Measurements from ENCODE around the gene PLEKHG3.

PLEKHG3 gene

GRCh38 chr14:64726585-64726890, 22.3 kb downstream of the PLEKHG3 start:
- peak in 1 of 2 donors; percentile 7 for DNase-seq (ENCODE audit: low read depth in 2 of 2)

- DNase-seq (ENCODE audit: low read depth in 2 of 2) = no peak
These were observed 23.4 kb downstream of the PLEKHG3 start for GRCh38 chr14:64727551-64728071.

GRCh38 chr14:64728106-64728505, 23.9 kb downstream of the PLEKHG3 start:
- no peak for DNase-seq (ENCODE audit: low read depth in 2 of 2)

GRCh38 chr14:64728856-64729255, 24.6 kb downstream of the PLEKHG3 start:
- no peak for DNase-seq (ENCODE audit: low read depth in 2 of 2)

- no peak for DNase-seq (ENCODE audit: low read depth in 2 of 2)
These were observed 25.3 kb downstream of the PLEKHG3 start for GRCh38 chr14:64729386-64730060.

GRCh38 chr14:64730061-64730440, 25.8 kb downstream of the PLEKHG3 start:
- DNase-seq (ENCODE audit: low read depth in 2 of 2) = no peak

- no peak for DNase-seq (ENCODE audit: low read depth in 2 of 2)
These were observed 26.5 kb downstream of the PLEKHG3 start for GRCh38 chr14:64730681-64731080.

- DNase-seq (ENCODE audit: low read depth in 2 of 2) = no peak
These were observed 26.9 kb downstream of the PLEKHG3 start for GRCh38 chr14:64731141-64731581.

- no peak for DNase-seq (ENCODE audit: low read depth in 2 of 2)
These were observed 27.8 kb downstream of the PLEKHG3 start for GRCh38 chr14:64732066-64732465.

- no peak for DNase-seq (ENCODE audit: low read depth in 2 of 2)
These were observed 28.4 kb downstream of the PLEKHG3 start for GRCh38 chr14:64732536-64733120.

- DNase-seq (ENCODE audit: low read depth in 2 of 2) = no peak
These were observed 29.1 kb downstream of the PLEKHG3 start for GRCh38 chr14:64733321-64733720.

GRCh38 chr14:64733899-64734298, 29.7 kb downstream of the PLEKHG3 start:
- no peak for DNase-seq (ENCODE audit: low read depth in 2 of 2)

- DNase-seq (ENCODE audit: low read depth in 2 of 2) = no peak
These were observed 30.8 kb downstream of the PLEKHG3 start for GRCh38 chr14:64734990-64735389.

GRCh38 chr14:64736271-64737169, 32.3 kb downstream of the PLEKHG3 start:
- DNase-seq (ENCODE audit: low read depth in 2 of 2) = no peak

- no peak for DNase-seq (ENCODE audit: low read depth in 2 of 2)
These were observed 33.4 kb downstream of the PLEKHG3 start for GRCh38 chr14:64737391-64738280.

GRCh38 chr14:64738281-64738804, 34.1 kb downstream of the PLEKHG3 start:
- no peak for DNase-seq (ENCODE audit: low read depth in 2 of 2)

- no peak for DNase-seq (ENCODE audit: low read depth in 2 of 2)
These were observed 37.0 kb downstream of the PLEKHG3 start for GRCh38 chr14:64741200-64741599.

- DNase-seq (ENCODE audit: low read depth in 2 of 2) = no peak
These were observed 37.7 kb downstream of the PLEKHG3 start for GRCh38 chr14:64741961-64742360.

GRCh38 chr14:64743061-64743460, 38.8 kb downstream of the PLEKHG3 start:
- DNase-seq (ENCODE audit: low read depth in 2 of 2) = no peak

GRCh38 chr14:64745511-64746091, 41.4 kb downstream of the PLEKHG3 start:
- DNase-seq (ENCODE audit: low read depth in 2 of 2) = no peak

All from stimulated activated CD8-positive, alpha-beta memory T cell treated with anti-CD3 and anti-CD28 coated beads, Interleukin-2, amount 100 ng/mL, for 48 hours (primary cell).